T-cell (primary cell): ENCODE measurements around the gene SPON1. TPM values are rescaled to one million over a fixed set of nuclear protein-coding genes. Genes with fewer than 3 reads are reported as not detected.

Experiments used
- ATAC-seq, 4 experiments: fragments of 200-7000 bp in 3 of 4; fragments of 150-1000 bp in 1 of 4; cut with Tn5 transposase; replicated peaks in 1 of 4; 1 replicate in 3 of 4; 2 replicates in 1 of 4; pipeline ENCODE4 v1.10.0; 2021; ENCODE audit warnings: moderate library complexity in 3 of 4, mild to moderate bottlenecking in 2 of 4, moderate number of reproducible peaks in 1 of 4
- CTCF ChIA-PET, 2 donors: fragments of 300-600 bp; sonication (Branson Sonifier 250); formaldehyde crosslinking; loops; one replicate each; lab custom pipeline; 2022; ENCODE audit warnings: antibody characterized with exemption in 2 of 2; lab: Charles Lee
- POLR2A ChIA-PET, 2 donors: fragments of 300-600 bp; sonication (Branson Sonifier 250); formaldehyde crosslinking; loops; one replicate each; lab custom pipeline; 2022; ENCODE audit warnings: antibody characterized with exemption in 2 of 2; lab: Charles Lee
- DNase-seq, 35 experiments: peaks; one replicate each; pipeline versions ENCODE4 v3.0.0 to v3.0.0-alpha.2; 2013 to 2023
- H3K27ac ChIP-seq: one replicate; pipeline ENCODE4 v1.5.1; 2013; ENCODE audit warnings: low read length
- H3K27me3 ChIP-seq, 2 experiments: replicated peaks in 1 of 2; 1 replicate in 1 of 2; 2 replicates in 1 of 2; pipeline versions ENCODE4 v1.6.1 to v1.7.0; 2013; ENCODE audit warnings: low read length in 1 of 2, mixed read lengths in 1 of 2; ENCODE audit not compliant: control insufficient read depth in 2 of 2, insufficient read depth in 2 of 2; ENCODE audit errors: extremely low read depth in 1 of 2
- H3K36me3 ChIP-seq, 2 donors: 1 replicate in 1 of 2; 2 replicates in 1 of 2; pipeline versions ENCODE4 v1.6.1 to v1.7.0; 2013; ENCODE audit warnings: low read length in 1 of 2; ENCODE audit not compliant: control insufficient read depth in 2 of 2, insufficient read depth in 1 of 2; ENCODE audit errors: extremely low read depth in 1 of 2
- H3K4me1 ChIP-seq, 2 experiments: 1 replicate in 1 of 2; 2 replicates in 1 of 2; pipeline versions ENCODE4 v1.6.1 to v1.7.0; 2013; ENCODE audit warnings: low read length in 2 of 2, mixed read lengths in 1 of 2; ENCODE audit not compliant: insufficient read depth in 2 of 2, control insufficient read depth in 1 of 2; ENCODE audit errors: extremely low read depth in 1 of 2
- H3K4me3 ChIP-seq, 2 donors: 1 replicate in 1 of 2; 2 replicates in 1 of 2; pipeline versions ENCODE4 v1.5.1 to v1.7.0; 2013; ENCODE audit warnings: mild to moderate bottlenecking in 2 of 2, low read length in 1 of 2, moderate library complexity in 1 of 2; ENCODE audit not compliant: control insufficient read depth in 1 of 2; ENCODE audit errors: extremely low read depth in 1 of 2
- H3K9me3 ChIP-seq: 2 replicates; pipeline ENCODE4 v1.7.0; 2013
- H3K27ac Mint-ChIP-seq, 2 donors: one replicate each; pipeline ENCODE4 v1.8.0; 2020 to 2021; ENCODE audit warnings: mild to moderate bottlenecking in 2 of 2, mixed read lengths in 2 of 2
- H3K27me3 Mint-ChIP-seq, 2 donors: one replicate each; pipeline ENCODE4 v1.8.0; 2021 to 2022; ENCODE audit warnings: mixed read lengths in 2 of 2
- H3K36me3 Mint-ChIP-seq: one replicate; pipeline ENCODE4 v1.8.0; 2021; ENCODE audit warnings: mixed read lengths
- H3K4me1 Mint-ChIP-seq, 3 donors: one replicate each; pipeline ENCODE4 v1.8.0; 2020 to 2022; ENCODE audit warnings: mixed read lengths in 3 of 3, mild to moderate bottlenecking in 1 of 3
- H3K4me3 Mint-ChIP-seq, 3 donors: one replicate each; pipeline ENCODE4 v1.8.0; 2020 to 2022; ENCODE audit warnings: mild to moderate bottlenecking in 3 of 3, mixed read lengths in 3 of 3, moderate library complexity in 3 of 3
- H3K9me3 Mint-ChIP-seq, 3 donors: one replicate each; pipeline ENCODE4 v1.8.0; 2020 to 2022; ENCODE audit warnings: mixed read lengths in 3 of 3
- WGBS: methylation state at CpG from one replicate; pipeline ENCODE4 v1.1.5; 2013; ENCODE audit warnings: missing lambda C conversion rate; ENCODE audit not compliant: insufficient coverage; 5-methylcytosine and 5-hydroxymethylcytosine counted together
- total RNA-seq, 35 experiments: library from RNA in 6 of 35; stranded (reverse) in 6 of 35; fragments of 120-200 nt in 1 of 35; gene quantifications; one replicate each; pipeline versions ENCODE4 v1.2.1 to v1.2.4 and lab custom pipeline; 2013 to 2026

Gene SPON1
- total RNA-seq, 5 donors from 2014 or later (not counting 1 experiment from before 2014, with no cell fraction given): 1.0 to 38.2 (median 28.8) TPM

GRCh38 chr11:14065681-14066080 lies 103.2 kb downstream of the SPON1 start:
- no peak for ATAC-seq
- Mint-ChIP-seq H3K4me3 (peak overlapping the region in 1 of 3 donors; percentile 61), H3K27ac (no peak overlapping the region), H3K4me1 (peaks cover 19 to 27% (median 21%) of the 10 kb centered on the region in 3 donors), H3K36me3 (no peaks in the 10 kb centered on the region), H3K9me3 (no peaks in the 10 kb centered on the region), H3K27me3 (no peaks in the 10 kb centered on the region)
- Histone ChIP-seq H3K4me3 (no peak overlapping the region), H3K27me3 (no peaks in the 10 kb centered on the region), H3K4me1 (peaks cover 5 to 13% of the 10 kb centered on the region in 2 experiments), H3K36me3 (no peaks in the 10 kb centered on the region), H3K27ac (no peak overlapping the region), H3K9me3 (no peaks in the 10 kb centered on the region)
- no peak for DNase-seq
- ChIA-PET CTCF (interaction anchor here (0.5 to 0.6 kb wide), 2 partner anchors 16 to 767 kb away, joined by 3 to 4 read pairs; no protein-coding TSS in a partner anchor), POLR2A (no interaction called here)
- WGBS: no CpG with 5 or more reads among the region's 1 CpG

- no peak overlapping the region for H3K27ac ChIP-seq
- DNase-seq (no peak), ATAC-seq (no peak)
- ChIA-PET POLR2A (no interaction called here), CTCF (no interaction called here)
- H3K4me1 ChIP-seq: peaks cover 7 to 13% of the 10 kb centered on the region in 2 experiments
- Mint-ChIP-seq H3K4me3 (no peak overlapping the region), H3K27ac (no peak overlapping the region), H3K36me3 (no peaks in the 10 kb centered on the region), H3K9me3 (no peaks in the 10 kb centered on the region), H3K4me1 (peaks cover 19 to 27% (median 25%) of the 10 kb centered on the region in 3 donors), H3K27me3 (no peaks in the 10 kb centered on the region)
- no peaks in the 10 kb centered on the region for H3K36me3 ChIP-seq
- H3K9me3 ChIP-seq: no peaks in the 10 kb centered on the region
- 83% methylated on average over 1 of the region's 3 CpGs for WGBS
- H3K4me3 ChIP-seq: no peak overlapping the region
- H3K27me3 ChIP-seq: no peaks in the 10 kb centered on the region
Observed at GRCh38 chr11:14067686-14068085, 105.2 kb downstream of the SPON1 start.

GRCh38 chr11:14070896-14071295 lies 108.4 kb downstream of the SPON1 start:
- ChIA-PET POLR2A (no interaction called here), CTCF (interaction anchor here in 1 of 2 donors (0.6 kb wide), 1 partner anchor 13 kb away, joined by 6 read pairs; no protein-coding TSS in a partner anchor)
- peaks cover 26 to 35% (median 31%) of the 10 kb centered on the region in 3 donors for H3K4me1 Mint-ChIP-seq
- H3K4me3 Mint-ChIP-seq: no peak overlapping the region
- DNase-seq: no peak
- WGBS: 86% methylated on average over 1 of the region's 1 CpG
- no peak overlapping the region for H3K27ac Mint-ChIP-seq
- Histone ChIP-seq H3K4me1 (peaks cover 22 to 27% of the 10 kb centered on the region in 2 experiments), H3K27ac (no peak overlapping the region), H3K36me3 (no peaks in the 10 kb centered on the region), H3K4me3 (no peak overlapping the region), H3K27me3 (no peaks in the 10 kb centered on the region), H3K9me3 (no peaks in the 10 kb centered on the region)
- no peak for ATAC-seq
- H3K27me3 Mint-ChIP-seq: no peaks in the 10 kb centered on the region
- no peaks in the 10 kb centered on the region for H3K36me3 Mint-ChIP-seq
- no peaks in the 10 kb centered on the region for H3K9me3 Mint-ChIP-seq

DNA sequence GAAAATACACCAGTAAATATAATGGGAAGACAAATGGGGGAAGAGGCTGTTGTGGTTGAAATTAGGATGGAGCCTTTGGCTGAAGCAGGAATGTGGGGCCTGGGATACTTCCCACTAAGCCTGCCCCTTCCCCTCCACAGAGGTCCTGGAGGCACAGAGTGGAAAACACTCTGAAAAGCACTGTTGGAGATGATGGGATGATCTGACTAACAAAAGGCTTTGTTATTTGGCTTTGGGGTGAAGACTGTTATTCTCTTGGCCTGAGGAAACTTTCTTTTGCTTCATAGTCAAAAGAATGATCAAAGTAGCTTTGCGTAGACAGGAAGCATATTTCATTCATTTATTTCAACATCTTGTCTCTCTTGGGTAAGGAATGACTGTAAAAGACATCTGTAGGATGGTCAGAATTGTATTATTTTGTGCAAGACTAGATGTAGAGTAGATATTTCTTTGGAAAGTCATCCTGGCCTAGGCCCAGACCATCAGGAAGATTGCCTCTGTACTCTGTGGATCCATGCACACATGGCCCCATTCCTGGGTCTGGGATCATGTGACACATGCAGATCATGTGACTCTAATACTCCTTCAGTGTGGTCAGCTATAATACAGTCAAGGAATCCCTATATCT lies 111.4 kb downstream of the SPON1 start:
- H3K4me1 ChIP-seq: peaks cover 41 to 54% of the 10 kb centered on the region in 2 experiments
- H3K9me3 ChIP-seq: no peaks in the 10 kb centered on the region
- no peak for ATAC-seq
- no CpG with 5 or more reads among the region's 1 CpG for WGBS
- no peaks in the 10 kb centered on the region for H3K36me3 ChIP-seq
- H3K9me3 Mint-ChIP-seq: no peaks in the 10 kb centered on the region
- DNase-seq: peak in 1 of 35 experiments; percentile 9
- H3K4me3 ChIP-seq: no peak overlapping the region
- H3K27ac ChIP-seq: peak overlapping the region; percentile 48
- ChIA-PET CTCF (no interaction called here), POLR2A (no interaction called here)
- H3K27me3 Mint-ChIP-seq: no peaks in the 10 kb centered on the region
- no peaks in the 10 kb centered on the region for H3K36me3 Mint-ChIP-seq
- peaks cover 51 to 56% (median 54%) of the 10 kb centered on the region in 3 donors for H3K4me1 Mint-ChIP-seq
- H3K27ac Mint-ChIP-seq: peak overlapping the region; percentile 91 to 95
- H3K4me3 Mint-ChIP-seq: peak overlapping the region in 1 of 3 donors; percentile 69
- H3K27me3 ChIP-seq: no peaks in the 10 kb centered on the region

- Mint-ChIP-seq H3K4me1 (peaks cover 61 to 67% (median 66%) of the 10 kb centered on the region in 3 donors), H3K27me3 (no peaks in the 10 kb centered on the region), H3K9me3 (no peaks in the 10 kb centered on the region), H3K4me3 (peak overlapping the region; percentile 69 to 88 (median 79)), H3K27ac (peak overlapping the region; percentile 91 to 95), H3K36me3 (peaks cover 4% of the 10 kb centered on the region)
- ChIA-PET POLR2A (interaction anchor here (0.6 kb wide), 2 partner anchors 71 to 184 kb away, joined by 3 to 9 read pairs; no protein-coding TSS in a partner anchor), CTCF (interaction anchor here in 1 of 2 donors (0.6 to 1.7 kb wide), 2 partner anchors 119 to 310 kb away, joined by 4 to 6 read pairs; no protein-coding TSS in a partner anchor)
- H3K27me3 ChIP-seq: no peaks in the 10 kb centered on the region
- H3K27ac ChIP-seq: peak overlapping the region; percentile 48
- H3K4me1 ChIP-seq: peaks cover 48 to 64% of the 10 kb centered on the region in 2 experiments
- H3K9me3 ChIP-seq: no peaks in the 10 kb centered on the region
- peak overlapping the region; percentile 25 to 31 for H3K4me3 ChIP-seq
- 0% methylated on average over 1 of the region's 10 CpGs for WGBS
- peak; percentile 19 to 79 (median 55) for DNase-seq
- no peaks in the 10 kb centered on the region for H3K36me3 ChIP-seq
- ATAC-seq: peak; percentile 94 to 97 (median 96)
Observed at GRCh38 chr11:14075118-14076078, 112.9 kb downstream of the SPON1 start.

GRCh38 chr11:14079011-14079410 lies 116.5 kb downstream of the SPON1 start:
- Histone ChIP-seq H3K27ac (peak overlapping the region; percentile 54), H3K4me3 (peak overlapping the region; percentile 4 to 5), H3K36me3 (peaks cover 0 to under 1% of the 10 kb centered on the region in 2 donors), H3K27me3 (no peaks in the 10 kb centered on the region), H3K9me3 (no peaks in the 10 kb centered on the region), H3K4me1 (peaks cover 40 to 55% of the 10 kb centered on the region in 2 experiments)
- Mint-ChIP-seq H3K9me3 (no peaks in the 10 kb centered on the region), H3K36me3 (peaks cover 29% of the 10 kb centered on the region), H3K27ac (peak overlapping the region; percentile 84 to 96), H3K4me3 (peak overlapping the region; percentile 60 to 77 (median 67)), H3K4me1 (peaks cover 58 to 70% (median 64%) of the 10 kb centered on the region in 3 donors), H3K27me3 (no peaks in the 10 kb centered on the region)
- 0% methylated on average over 1 of the region's 4 CpGs for WGBS
- ChIA-PET CTCF (interaction anchor here in 1 of 2 donors (0.5 kb wide), 1 partner anchor 69 kb away, joined by 4 read pairs; no protein-coding TSS in a partner anchor), POLR2A (no interaction called here)
- DNase-seq (peak in 8 of 35 experiments; percentile 6 to 61 (median 16)), ATAC-seq (peak; percentile 58 to 69 (median 63))
